ENCODE measurements around the gene MIGA1. TPM values are rescaled to one million over a fixed set of nuclear protein-coding genes. Genes with fewer than 3 reads are reported as not detected.
"Not testable (repeated sequence)": the region's sequence is repeated elsewhere in the genome, so short reads cannot be mapped to it uniquely, and the experiment has no call there.

MIGA1 gene
- total RNA-seq, 1 experiment from 2014 or later: 10.8 TPM

GRCh38 chr1:77796695-77797405 lies 17.4 kb downstream of the MIGA1 start:
- peak; percentile 26 for DNase-seq (ENCODE audit: low read depth)

GRCh38 chr1:77797991-77798390 lies 18.5 kb downstream of the MIGA1 start:
- DNase-seq (ENCODE audit: low read depth): no peak

- DNase-seq (ENCODE audit: low read depth): no peak
These were observed 22.6 kb downstream of the MIGA1 start for GRCh38 chr1:77802026-77802425.

DNA sequence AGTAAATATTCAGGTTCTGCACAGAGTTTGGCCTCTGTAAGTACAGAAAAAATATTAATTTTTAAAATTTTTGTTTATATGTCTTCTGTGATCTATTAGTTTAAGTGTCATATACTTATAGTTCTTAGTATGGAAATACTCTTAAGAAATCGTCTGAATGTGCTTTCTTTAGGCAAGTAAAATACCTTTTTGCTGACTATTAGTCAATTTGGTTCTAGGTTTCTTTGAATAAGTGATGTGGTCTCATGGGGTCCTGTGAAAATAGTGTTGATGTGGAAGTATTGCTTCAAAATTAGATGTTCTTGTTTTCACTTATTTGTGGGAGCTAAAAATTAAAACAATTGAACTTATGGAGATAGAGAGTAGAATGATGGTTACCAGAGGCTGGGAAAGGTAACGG lies 23.9 kb downstream of the MIGA1 start:
- no peak for DNase-seq (ENCODE audit: low read depth)

GRCh38 chr1:77809787-77810462 lies 30.5 kb downstream of the MIGA1 start:
- DNase-seq (ENCODE audit: low read depth): not testable (repeated sequence)

- not testable (repeated sequence) for DNase-seq (ENCODE audit: low read depth)
These were observed 32.1 kb downstream of the MIGA1 start for GRCh38 chr1:77811589-77811988.

DNA sequence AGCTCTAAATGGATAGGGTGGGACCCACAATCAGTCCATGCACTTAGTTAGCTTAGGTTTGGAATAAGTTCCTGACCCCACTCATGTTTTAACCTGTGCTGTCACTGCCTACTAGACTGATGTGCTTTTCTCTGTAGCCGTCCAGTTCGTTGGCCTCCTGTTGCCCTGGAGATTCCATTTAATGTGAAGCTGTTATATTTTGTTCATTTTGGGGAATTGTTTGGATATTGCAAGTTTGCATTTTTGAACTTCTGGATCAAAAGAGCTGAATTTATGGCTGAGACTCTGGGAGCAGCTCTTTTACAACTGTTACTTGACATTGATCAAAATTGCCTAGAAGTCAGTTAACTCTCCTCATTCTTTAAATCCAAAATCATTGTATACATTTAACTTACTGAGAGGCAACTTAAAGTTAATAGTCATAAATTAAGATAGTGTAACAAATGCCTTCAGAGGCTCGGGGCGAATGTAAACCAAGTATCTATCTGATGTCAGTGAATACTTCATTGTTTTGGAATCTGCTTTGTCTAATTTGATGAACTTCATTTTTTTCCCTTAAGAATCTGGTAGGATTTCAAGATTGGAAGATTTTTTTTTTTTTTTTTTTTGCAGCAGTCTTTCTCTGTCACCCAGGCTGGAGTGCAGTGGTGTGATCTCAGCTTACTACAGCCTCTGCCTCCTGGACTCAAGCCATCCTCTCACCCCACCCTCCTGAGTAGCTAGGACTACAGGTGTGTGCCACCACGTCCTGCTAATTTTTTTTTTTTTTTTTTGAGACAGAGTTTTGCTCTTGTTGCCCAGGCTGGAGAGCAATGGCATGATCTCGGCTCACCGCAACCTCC lies 38.1 kb downstream of the MIGA1 start:
- DNase-seq (ENCODE audit: low read depth): no peak

GRCh38 chr1:77820121-77820520 lies 40.7 kb downstream of the MIGA1 start:
- DNase-seq (ENCODE audit: low read depth): no peak

DNA sequence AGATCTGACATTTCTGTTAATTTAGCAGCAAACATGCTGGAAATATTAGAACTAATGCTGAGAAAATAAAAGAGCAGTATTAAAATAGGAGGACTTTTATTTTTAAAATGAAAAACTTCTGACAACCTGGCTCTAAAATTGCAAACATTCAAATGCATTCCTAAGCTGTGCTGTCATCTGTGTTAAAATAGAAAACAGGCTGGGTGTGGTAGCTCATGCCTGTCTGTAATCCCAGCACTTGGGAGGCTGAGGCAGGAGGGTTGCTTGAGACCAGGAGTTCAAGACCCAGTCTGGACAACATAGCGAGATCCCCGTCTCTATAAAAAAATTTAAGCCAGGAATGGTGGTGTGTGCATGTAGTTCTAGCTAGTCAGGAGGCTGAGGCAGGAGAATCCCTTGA lies 44.6 kb downstream of the MIGA1 start:
- DNase-seq (ENCODE audit: low read depth): peak; percentile 72

GRCh38 chr1:77824694-77825093 lies 45.2 kb downstream of the MIGA1 start:
- peak; percentile 21 for DNase-seq (ENCODE audit: low read depth)

DNA sequence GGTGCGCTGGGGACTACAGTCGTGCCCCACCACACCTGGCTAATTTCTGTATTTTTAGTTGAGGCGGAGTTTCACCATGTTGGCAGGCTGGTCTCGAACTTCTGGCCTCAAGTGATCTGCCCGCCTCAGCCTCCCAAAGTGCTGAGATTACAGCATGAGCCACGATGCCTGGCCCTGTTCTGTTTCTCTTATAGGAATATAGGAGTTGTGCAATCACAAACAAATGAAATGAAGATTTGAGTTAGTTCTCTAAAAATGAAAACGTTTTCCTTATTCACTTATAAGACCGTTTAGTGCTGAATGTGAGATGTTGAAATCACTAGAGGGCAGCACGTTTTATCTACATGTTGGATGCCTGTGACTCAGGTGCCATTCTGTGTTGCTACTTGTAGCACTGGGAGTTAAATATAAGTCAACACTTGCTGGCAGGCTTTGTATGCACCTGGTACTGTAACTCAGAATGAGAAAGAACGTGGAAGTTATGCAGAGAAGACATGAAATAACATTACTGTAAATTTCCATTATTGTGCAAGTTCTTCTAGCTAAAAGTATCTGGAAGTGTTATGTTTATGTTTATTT lies 45.8 kb downstream of the MIGA1 start:
- DNase-seq (ENCODE audit: low read depth): peak; percentile 38

DNA sequence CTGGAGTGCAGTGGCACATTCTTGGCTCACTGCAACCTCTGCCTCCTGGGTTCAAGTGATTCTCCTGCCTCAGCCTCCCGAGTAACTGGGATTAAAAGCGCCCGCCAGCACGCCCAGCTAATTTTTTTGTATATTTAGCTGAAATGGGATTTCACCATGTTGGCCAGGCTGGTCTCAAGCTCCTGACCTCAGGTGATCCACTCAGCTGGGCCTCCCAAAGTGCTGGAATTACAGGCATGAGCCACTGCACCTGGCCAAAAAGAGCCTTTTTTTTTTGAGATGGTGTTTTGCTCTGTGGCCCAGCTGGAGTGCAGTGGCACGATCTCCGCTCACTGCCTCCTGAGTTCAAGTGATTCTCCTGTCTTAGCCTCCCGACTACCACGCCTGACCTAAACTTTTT lies 47.4 kb downstream of the MIGA1 start:
- not testable (repeated sequence) for DNase-seq (ENCODE audit: low read depth)

- DNase-seq (ENCODE audit: low read depth): no peak
These were observed 48.6 kb downstream of the MIGA1 start for GRCh38 chr1:77828098-77828497.

DNA sequence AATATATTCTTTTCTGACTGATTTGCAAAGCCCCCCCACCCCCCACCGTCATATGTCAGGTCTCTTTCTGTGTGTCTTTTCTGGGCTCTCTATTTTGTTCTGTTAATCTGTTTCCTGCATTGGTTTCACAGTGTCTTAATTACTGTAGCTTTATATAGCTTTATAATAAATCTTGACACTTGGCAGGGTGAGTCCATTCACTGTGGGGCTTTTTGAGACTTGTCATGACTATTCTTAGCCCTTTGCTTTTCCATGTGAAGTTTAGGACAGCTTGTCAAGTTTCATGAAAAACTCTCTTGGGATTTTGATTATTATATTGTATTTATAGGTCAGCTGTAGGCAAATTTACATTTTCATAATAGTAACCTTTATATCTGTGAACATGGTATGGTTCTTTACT lies 50.4 kb downstream of the MIGA1 start:
- no peak for DNase-seq (ENCODE audit: low read depth)

DNA sequence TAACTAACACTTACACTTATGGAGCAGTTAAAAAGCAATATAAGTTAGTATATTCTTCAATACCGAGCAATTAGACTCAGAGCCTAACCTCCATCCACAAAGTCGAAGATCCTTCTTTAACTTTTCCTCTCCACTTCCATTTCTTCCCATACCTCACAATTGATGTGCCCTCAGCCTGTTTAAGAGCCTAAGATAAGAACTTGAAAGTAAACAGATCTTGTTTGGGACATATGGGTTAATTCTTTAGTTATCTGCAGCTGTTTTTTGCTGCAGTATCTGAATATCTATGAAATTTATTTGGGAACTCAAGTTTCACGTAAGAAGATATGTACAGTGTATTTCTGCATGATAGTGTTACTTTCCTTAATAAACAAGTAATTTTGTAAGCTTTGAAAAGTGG lies 51.5 kb downstream of the MIGA1 start:
- no peak for DNase-seq (ENCODE audit: low read depth)

- no peak for DNase-seq (ENCODE audit: low read depth)
These were observed 52.1 kb downstream of the MIGA1 start for GRCh38 chr1:77831566-77831965.

DNA sequence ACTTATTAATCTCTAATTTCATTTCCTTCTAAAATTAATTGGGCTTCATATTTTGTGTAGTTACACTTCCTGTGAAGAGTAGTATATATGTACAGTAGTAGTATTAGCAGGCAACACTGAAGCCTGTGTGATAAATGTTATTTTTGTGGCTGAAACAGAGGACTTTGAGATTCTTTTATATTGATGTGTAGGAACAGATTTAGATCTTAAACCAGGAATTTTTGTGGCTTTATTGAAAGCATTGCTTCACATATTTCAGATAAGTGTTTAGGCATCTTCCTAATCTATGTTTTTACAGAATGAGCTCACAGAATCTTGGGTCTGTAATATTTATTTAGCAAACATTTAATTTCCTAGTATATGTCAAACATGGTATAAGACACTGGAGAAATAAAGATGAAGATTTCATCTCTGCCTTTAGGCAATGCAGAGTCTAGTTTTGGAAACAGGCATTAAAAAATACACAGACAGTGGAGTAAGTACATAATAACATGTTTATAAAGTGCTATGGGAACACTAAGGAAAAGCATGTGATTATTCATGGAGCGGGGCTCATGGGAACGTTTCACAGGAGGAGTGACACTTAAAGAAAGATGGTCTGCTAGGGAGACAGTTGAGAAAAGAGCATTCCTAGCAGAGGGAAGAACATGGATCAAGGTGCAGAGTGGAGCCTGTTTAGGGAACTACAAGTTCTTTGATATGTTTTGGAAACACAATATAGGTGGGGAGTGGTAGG lies 52.7 kb downstream of the MIGA1 start:
- DNase-seq (ENCODE audit: low read depth): no peak

GRCh38 chr1:77832901-77833300 lies 53.5 kb downstream of the MIGA1 start:
- peak; percentile 59 for DNase-seq (ENCODE audit: low read depth)

DNA sequence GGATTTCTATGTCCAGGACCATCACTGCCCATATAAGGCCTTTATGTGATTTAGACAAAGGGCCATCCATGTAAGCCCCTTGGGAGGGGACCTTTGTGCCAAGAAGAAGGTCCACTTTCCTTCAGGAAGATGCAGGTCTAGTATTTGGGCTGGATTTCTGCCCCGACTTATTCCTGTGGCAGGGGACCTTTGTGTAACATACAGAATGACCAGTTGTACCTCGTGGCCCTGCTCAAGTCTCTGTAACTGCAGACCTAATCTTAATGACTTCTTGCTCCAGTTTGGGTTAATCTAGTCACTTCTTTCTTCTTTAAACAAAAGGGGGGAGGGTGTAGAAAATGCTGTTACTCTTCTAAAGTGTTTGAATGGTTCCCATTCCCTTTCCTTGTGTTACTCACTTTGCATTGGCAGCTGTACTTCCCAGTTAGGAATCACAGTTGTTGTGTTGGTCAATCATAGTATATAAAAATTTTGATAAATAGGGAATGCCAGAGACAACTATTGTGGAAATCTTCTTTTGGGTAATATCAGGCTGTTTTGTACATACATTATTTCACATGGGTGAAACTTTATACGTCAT lies 54.2 kb downstream of the MIGA1 start:
- DNase-seq (ENCODE audit: low read depth): no peak

DNA sequence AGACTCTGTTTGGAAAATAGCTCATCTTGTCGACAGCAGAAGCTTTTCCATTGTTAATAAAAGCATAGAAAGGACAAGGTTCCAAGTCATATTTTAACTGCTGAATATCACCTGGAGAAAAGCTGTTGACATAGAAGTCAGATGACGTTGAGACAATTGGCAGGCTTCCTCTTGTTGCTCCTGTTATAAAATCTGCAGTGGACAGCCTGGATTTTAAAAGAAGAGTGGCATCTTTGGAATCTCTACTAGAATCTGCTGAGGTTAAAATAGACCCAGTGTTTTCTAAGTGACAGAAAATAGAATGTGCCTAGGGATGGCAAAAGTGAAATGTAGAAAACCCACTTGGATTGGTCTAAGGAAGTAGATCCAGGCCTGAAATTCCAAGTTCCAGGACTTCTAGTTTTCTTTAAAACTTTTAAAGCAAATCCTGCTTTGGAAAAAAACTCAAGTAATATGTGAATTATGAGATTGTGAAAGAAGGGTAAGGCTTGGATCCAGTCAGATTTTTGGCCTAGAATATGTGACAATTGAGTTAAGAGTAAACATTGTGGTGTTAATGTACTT lies 55.4 kb downstream of the MIGA1 start:
- DNase-seq (ENCODE audit: low read depth): no peak

Measured in HT1080 (cell line).